K562 (cell line): ENCODE data around the gene IL17REL.

Experiments
- PML ChIP-seq: IDR thresholded peaks from 2 replicates; pipeline ENCODE4 v1.6.1; 2012; ENCODE audit warnings: low read length, inconsistent platforms
- PTBP1 ChIP-seq: fragments of 200-400 bp; formaldehyde crosslinking; IDR thresholded peaks from 2 replicates; pipeline ENCODE4 v1.6.1; 2017; ENCODE audit warnings: low read depth, low read length
- RAD21 ChIP-seq, 2 experiments: fragments of 250-450 bp in 1 of 2; fragments of 450-650 bp in 1 of 2; sonication (Bioruptor Pico) in 1 of 2; formaldehyde crosslinking in 1 of 2; IDR thresholded peaks in 1 of 2; conservative IDR thresholded peaks in 1 of 2; 2 replicates each; pipeline versions ENCODE4 v1.4.0 to v1.8.0; 2020 to 2022; ENCODE audit warnings: mild to moderate bottlenecking in 2 of 2, moderate library complexity in 1 of 2
- TF ChIP-seq, protein P1 (sequence below), 3 experiments: IDR thresholded peaks in 2 of 3; conservative IDR thresholded peaks in 1 of 3; 2 replicates each; pipeline ENCODE4 v1.5.1; 2011 to 2012; ENCODE audit warnings: low read length in 3 of 3, mild to moderate bottlenecking in 3 of 3, control low read depth in 2 of 3, improper control_type of control experiment in 1 of 3, inconsistent platforms in 1 of 3, low read depth in 1 of 3, mixed read lengths in 1 of 3, moderate library complexity in 1 of 3; ENCODE audit not compliant: insufficient read depth in 2 of 3
- TF ChIP-seq, protein P2 (sequence below), 2 experiments: fragments of 450-650 bp in 1 of 2; sonication (generic) in 1 of 2; formaldehyde crosslinking in 1 of 2; IDR thresholded peaks in 1 of 2; conservative IDR thresholded peaks in 1 of 2; 2 replicates each; pipeline versions ENCODE4 v1.6.1 to v1.8.1; 2016 to 2023; ENCODE audit warnings: mild to moderate bottlenecking in 2 of 2, moderate library complexity in 2 of 2, inconsistent platforms in 1 of 2, missing genetic modification reagents in 1 of 2

DNA sequence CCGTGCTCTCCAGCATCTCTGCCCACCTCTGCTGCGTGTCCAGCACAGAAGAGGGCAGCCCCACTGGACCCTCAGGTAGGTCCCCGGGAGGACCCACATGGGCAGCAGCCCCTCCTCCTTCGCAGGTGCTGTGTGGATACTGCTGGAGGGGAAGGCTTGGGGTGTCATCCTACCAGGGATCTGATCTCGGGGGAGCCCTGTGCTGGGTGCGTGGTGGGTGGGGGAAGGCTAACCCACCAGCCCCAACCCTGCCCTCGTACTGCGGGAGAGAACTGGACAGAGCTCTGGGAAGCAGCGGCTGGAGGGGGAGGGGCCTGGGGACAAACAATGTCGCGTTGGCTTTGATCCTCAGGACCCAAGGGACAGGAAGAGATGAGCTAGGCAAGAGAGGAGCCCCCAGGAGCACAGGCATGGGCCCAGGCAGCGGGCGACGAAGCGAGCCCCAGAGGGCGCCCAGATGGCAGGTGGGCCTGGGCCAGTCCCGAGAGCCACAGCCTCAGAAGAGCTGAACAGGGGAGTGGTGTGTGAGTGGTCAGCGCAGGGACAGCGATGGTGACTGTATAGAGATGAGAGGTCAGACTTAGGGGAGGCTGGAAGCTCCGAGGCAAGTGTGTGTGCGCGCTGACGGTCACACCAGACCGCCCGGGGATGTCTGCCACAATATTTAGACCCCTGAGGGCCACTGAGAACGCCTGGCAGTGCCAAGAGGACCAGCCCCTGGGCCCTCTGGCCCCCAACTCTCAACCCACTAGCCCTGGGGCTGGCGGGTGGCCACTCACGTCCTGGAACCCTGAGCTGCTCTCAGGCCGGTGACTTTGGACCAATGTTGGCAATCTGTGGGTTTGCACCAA lies 53.4 kb downstream of the IL17REL start:
- no peak for TF ChIP-seq PTBP1
- TF ChIP-seq, protein P1, sequence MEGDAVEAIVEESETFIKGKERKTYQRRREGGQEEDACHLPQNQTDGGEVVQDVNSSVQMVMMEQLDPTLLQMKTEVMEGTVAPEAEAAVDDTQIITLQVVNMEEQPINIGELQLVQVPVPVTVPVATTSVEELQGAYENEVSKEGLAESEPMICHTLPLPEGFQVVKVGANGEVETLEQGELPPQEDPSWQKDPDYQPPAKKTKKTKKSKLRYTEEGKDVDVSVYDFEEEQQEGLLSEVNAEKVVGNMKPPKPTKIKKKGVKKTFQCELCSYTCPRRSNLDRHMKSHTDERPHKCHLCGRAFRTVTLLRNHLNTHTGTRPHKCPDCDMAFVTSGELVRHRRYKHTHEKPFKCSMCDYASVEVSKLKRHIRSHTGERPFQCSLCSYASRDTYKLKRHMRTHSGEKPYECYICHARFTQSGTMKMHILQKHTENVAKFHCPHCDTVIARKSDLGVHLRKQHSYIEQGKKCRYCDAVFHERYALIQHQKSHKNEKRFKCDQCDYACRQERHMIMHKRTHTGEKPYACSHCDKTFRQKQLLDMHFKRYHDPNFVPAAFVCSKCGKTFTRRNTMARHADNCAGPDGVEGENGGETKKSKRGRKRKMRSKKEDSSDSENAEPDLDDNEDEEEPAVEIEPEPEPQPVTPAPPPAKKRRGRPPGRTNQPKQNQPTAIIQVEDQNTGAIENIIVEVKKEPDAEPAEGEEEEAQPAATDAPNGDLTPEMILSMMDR (IDR thresholded peaks at IDR 0.05 in 2 of 3, conservative IDR thresholded peaks at IDR 0.05 in 1 of 3; ENCODE audit: insufficient read depth in 2 of 3, low read depth in 1 of 3, low read length in 3 of 3): no peak
- no peak for TF ChIP-seq RAD21 (CRISPR knock-in tag; conservative IDR thresholded peaks at IDR 0.05 in 1 of 2, IDR thresholded peaks at IDR 0.05 in 1 of 2)
- TF ChIP-seq PML: no peak
- TF ChIP-seq, protein P2, sequence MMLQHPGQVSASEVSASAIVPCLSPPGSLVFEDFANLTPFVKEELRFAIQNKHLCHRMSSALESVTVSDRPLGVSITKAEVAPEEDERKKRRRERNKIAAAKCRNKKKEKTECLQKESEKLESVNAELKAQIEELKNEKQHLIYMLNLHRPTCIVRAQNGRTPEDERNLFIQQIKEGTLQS (IDR thresholded peaks at IDR 0.05): no peak
- TF ChIP-seq, protein P2 (CRISPR knock-in tag; conservative IDR thresholded peaks at IDR 0.05): no peak
